ENCODE data around the gene NPTX1. TPM values are rescaled to one million over a fixed set of nuclear protein-coding genes. Genes with fewer than 3 reads are reported as not detected.

Gene NPTX1
- total RNA-seq, 1 donor from 2014 or later = 19.3 TPM

DNA sequence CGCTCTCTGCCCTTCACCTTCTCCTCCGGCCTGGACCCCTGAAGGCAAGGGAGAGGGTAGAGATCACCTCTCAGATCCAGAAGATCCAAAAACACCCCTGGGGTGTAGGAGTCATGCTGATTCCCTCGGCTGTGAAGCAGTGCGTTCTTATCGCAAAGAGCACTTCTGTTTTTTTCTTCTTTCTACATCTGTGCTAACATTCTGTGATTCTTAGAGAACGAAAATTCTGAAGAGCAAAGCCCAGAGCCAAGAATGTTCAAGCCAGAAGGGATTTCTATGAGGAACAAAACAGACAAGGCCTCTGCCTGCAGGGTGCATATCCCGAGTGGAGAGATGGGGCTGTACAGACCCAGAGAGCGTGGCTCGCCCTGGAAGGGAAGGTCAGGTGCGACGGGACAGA, 17.2 kb downstream of the NPTX1 start:
- DNase-seq = no peak

DNA sequence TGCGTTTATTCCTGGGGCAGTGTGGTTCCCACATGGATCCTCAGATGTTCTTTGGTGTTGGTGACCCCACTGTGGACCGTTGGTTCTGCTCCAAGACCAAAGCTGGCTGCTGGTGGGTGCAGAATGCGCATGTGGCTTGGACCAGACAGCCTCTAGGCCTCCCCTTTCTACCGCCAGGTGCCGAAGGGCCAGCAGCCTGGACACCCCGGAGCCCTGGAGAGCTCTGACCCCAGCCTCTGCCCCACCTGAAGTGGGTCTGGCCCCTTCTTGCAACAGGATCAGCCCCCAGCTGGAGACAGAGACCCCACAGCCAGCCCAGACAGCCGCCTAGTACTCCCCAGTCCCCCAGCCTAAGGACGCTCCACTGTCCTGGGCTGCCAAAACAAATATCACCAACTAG, 18.4 kb downstream of the NPTX1 start:
- no peak for DNase-seq

DNA sequence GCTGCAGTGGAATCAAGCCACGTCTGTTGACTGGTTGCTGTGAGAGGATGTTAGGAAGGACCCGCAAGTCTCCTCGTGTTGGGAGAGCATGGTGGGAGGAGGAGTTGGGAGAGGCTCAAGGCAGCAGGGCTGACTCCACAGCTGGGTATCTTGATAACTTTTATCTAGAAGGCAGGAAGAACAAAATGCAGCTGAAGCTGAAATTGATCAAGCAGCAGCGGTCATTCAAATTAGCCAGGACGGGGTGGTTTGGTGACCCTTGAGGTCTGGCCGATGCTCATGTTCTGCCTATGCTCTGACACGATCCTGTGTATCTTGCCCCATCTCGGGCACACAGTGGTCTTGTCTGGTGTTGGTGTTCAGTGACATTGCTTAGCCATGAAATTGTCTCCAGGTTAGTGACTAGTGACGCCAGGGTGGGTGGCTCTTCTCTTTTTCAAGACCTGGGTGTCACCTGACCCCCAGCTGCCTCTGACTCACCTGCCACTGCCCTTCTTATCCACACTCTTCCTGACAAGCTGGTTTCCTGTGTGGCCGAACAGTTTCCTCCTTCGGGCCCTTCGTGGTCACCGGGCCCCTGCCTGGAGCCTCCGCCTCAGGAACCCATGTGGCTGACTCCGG, 19.1 kb downstream of the NPTX1 start:
- no peak for DNase-seq

DNA sequence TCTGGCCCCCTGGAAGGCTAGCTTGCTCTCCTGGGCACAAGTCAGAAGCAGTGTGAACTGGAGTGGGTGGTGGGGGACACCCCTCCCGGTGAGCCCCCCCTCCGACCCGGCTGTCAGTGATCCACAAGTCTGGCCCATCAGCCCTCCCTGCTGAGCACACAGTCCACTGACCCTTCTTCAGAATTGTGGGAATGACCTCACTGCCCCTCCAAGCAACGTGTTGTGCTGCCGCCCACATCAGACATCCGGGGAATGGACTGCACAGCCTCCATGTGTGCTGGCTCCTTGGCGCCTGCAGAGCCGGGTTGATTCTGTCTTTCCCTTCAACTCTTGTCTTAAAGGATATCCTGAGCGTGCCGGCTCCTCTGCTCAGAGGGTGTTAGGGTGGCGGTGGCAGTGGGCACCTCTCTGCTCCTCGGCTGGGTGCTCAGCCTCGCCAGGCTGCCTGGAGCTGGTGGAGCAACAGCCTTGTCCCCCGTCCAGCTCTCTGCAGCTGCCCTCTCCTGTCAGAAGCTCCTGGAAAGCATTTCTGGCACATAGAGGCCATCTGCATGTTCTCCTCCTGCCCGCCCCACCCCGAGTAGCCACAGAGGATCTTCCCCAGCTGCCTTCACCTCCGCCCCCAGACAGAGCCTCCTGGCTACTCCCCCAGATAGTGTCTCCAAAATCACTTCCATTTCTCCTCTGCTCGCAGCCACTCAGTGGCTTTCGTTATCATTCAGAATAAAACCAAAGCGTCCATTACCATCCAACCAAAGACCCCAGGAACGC, 19.8 kb downstream of the NPTX1 start:
- DNase-seq = peak; percentile 32

DNA sequence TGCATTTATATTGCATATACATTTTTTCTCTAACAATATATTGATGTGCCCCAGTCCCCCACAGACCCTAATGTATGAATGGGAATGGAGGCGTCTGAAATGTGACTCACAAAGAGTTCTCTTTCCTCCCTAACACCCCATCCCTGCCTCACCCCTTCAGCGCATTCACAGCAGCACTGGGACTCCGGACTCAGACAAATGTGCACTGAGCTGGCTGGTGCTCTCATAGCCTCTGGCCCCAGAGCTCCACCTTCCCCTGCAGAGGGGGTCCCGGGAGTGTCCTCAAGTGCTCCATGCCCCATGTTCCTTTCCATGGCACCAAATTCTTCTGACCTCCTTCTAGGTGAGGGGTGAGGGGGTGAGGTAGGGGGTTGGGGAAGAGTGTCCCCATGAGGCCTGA, 20.6 kb downstream of the NPTX1 start:
- DNase-seq = no peak

DNA sequence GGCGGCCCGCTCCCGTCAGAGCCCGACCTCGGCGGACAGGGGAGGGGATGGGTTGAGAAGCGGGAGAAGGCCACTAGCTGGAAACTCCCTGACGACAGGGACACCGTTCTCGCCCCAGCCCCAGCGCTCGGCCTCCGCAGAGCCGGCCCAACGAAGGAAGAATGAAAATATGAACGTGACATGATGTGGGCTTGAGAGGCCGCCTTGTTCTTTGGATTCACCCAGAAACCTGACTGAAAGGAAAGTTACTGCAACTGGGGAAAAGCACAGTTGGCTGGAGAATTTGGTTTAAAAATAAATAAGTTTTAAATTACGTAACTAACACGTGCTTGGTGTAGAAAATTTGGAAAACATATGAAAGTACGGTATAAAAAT, 21.1 kb downstream of the NPTX1 start:
- no peak for DNase-seq

DNA sequence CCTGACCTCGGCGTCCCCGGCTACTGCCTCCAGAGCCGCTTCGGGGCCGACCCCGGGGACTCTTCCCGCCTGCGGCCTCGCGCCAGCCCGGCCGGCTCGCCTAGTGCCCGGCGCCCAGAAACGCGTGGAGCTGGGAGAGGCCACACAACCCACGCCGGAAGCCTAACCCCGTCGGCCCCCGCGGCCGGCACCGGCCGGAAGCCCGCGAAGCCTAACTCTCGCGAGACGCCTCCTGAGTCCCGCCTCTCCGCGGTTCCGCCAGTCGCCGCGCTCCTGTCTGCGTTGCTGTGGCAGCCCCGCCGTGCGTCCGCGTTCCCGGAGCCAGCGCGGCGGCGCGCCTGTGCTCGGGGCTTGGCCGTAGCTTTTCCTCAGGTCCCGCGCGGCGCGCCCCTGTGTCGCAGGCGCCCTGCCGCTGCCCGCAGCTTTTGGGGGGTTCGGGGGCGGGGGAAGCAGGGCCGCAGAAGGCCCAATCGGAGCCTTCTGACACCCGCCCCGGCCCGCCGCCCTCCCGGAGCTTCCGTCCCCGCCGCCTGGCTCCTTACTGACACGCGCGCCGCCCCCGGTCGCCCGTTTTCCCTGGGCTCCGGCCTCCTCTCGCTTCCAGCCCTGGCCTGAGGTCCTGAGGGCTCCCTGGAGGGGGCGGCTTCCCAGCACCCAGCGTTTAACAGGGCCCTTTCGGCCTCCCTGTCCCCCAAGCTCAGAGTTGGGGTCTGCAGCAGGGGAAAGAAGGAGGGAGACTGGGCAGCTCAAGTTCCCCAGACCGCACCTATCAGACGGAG, 21.7 kb downstream of the NPTX1 start:
- peak; percentile 95 for DNase-seq

DNA sequence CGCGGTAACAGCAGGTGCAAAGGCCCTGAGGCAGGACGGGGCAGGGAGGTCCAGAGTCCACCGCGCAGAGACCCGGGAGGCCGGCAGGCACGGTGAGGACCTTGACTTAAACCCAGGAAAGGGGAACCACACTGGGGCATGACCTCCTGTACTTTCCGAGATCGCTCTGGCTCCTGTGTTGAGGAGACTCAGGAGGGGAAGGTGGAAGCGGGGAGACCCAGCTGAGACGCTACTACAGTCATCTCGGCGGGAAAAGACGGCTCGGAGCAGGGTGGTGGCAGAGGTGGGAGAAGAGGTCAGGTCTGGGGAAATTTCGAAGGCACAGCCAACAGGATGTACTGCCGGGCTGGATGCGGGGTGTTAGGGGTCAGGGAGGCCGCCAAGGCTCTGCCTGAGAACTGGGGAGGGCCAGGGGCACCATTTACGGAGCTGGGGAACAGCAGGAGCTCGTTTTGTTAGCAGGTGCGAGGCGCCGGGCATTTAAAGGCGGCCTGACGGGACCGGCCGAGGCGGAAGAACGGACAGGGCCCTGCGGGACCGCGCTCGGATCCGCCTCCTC, 22.3 kb downstream of the NPTX1 start:
- no peak for DNase-seq

DNA sequence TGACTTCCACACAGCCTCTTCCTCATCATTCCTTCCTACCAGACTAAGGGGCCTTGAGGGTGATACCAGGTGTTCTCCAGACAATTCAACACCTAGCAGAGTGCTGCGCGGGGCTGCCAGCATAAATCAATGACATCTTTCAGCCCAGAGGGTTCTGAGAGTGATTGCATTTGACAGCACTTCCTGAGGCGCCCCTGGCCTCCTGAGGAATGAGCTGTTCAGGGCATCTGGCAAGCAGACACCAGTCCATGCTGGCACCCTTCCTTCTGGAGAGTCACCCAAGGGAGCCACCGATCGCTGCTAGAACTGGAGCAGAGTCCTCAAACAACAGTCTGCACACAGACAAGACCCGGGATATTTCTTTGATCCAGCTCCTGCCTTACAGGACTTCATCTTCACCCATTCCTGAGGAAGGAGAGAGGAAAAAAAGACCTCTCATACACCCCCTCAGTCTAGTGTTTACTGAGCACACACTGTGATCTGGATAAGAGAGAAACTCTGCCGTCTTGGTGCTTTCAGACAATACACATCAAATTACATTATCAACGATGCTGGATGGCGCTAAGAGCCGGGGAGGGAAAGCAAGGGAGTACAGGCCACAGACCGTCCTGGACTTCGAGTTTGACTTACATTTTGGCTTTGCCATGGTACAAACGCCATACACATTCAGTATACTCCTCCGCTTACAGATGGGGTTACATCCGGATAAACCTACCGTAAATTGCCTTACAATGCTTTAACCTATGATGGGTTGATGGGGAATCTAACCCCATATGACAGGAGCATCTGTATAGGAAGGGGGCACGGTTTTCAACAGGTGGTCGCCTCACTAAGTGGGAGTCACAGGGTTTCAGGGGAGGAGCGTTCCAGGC, 23.0 kb downstream of the NPTX1 start:
- no peak for DNase-seq

DNA sequence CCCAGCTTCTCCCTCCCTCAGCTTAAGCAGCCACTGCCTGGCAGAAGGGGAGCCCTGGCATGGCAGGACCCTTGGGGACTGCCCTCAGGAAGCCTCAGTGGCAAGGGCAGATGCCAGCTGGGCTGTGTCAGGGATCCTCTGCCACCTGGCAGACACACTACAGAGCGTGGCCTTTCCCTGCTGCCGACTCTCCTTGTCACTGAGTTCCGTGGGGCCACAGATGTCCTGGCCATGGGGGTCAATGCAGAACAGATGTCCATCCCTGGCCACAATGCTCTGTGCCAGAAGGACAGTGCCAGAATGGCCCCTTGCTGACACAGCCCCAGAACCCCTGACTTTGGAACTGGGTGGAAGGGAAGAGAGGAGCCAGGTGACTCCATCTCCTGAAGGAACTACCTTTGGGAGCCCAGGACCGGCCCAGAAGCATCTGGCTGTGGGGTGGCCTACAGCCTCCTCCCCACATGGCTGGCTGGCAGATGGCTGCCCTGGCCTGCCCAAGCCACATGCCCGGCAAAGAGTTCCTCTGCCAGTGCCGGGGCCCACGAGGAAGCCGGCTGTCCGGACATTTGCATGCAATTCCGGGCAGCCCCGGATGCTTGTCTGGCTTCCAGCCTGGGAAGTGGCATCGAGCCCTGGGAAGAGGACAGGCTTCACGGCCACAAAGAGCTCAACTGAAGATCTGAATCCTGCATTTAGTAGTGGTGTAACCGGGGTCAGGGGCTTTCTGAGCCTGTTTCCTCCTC, 24.1 kb downstream of the NPTX1 start:
- DNase-seq = no peak

DNA sequence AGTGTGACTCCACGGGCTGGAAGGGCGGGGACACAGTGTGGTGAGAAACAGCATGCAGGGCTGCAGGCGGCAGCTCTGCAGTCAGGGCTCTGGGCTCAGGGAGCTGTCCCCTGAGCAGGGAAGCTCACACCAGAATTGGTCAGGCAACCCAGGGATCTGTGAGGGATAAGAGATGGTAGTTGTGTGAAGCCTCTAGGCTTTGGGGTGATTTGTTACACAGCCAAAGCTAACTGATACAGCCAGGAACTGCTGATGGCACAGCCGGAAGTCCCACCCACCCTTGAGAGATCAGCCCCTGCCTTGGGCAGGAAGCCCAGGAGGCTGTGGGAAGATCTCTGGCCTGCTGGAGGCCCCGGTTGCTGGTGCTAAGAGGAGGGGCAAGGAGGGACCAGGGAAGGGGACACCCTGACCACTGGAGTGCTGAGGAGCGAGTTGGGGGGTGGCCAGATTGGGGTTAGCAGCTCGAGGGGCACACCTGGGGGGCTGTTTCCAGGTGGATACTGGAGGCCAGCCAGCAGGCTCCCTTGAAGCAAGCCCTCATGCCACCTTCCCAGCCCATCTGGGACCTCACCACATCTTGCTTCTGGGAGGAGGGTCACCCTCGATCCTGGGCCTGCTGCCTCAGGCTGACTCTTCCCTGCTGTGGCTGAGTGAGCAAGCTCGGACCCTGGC, 25.2 kb downstream of the NPTX1 start:
- DNase-seq = no peak

DNA sequence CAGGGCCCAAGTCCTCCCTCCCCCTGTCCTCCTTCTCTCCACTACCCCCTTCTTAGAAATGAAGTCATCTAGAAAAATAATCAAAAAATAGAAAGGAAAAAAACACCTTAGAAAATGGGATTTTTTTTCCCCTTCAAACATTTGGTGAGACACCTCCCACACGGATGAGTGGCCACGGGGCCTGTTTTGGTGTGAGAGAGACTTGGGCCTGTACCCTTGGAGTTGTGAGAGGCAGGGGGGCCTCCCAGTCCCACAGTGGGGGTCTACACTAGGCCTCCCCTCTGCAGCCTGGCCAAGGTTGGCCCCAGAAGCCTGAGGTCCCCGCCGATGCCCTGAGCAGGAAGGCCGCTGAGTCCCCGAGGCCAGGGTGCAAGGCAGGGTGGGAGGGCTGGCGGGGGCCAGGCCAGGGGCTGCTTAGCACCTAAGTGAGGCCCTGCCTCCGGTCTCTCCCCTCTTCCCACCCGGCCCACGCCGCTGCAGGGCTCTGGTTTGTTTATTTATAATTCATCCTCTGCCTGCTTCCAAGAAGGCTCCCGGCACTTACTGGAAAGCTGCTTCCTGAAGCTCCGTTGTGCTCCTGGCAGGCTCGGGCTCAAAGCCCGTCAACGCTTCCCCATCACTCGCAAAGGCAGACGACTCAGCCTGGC, 26.4 kb downstream of the NPTX1 start:
- peak; percentile 69 for DNase-seq

DNA sequence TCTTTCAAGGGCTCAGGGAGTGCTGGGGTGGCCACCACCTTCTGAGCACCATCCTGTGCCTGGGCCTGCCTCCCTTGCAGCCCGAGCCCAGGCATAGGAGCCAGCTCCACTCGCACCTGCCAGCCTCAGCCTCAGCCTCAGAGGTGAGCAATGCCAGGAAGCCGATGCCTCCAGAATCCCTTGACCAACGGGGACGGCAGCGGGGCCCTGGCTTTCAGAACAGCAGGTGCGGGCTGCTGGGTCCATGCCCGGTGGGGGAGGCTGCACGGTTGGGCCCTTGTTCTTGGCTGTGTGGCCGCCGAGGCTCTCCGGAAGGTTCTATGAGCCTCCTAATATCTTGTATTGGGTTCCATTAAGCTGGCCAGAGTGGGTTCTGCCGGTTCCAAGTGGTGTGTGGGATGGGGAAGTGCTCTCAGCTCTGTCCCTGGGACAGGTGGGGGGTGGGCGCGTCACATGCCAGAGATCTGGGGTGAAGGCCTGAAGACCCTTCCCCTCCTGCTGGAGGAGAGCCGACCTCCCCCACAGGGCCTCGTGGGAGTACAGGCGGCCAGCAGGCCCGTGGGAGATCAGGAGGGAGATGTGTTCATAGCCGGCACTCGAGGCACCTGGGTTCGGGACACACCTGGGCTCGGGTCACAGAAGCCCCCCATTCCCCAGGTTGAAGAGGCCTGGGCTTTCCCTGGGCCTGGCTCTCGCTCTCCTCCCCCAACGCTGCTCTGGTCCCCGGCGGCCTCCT, 27.0 kb downstream of the NPTX1 start:
- DNase-seq = no peak

DNA sequence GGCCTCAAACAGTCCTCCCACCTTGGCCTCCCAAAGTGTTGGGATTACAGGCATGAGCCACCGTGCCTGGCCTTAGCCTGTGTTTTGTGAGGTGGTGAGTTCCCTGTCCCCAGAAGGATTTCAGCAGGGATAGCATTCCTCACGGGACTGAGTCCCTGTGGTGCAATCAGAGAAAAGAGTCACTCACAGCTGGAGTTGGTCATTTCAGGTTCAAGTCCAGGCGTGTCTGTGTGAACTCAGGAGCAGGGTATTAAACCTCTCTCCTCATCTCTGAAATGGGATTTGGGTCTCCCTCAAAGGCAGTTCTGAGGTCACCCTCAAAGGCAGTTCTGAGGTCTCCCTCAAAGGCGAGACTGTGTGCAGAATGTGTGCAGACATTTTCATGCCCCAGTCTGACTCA, 28.6 kb downstream of the NPTX1 start:
- no peak for DNase-seq

DNA sequence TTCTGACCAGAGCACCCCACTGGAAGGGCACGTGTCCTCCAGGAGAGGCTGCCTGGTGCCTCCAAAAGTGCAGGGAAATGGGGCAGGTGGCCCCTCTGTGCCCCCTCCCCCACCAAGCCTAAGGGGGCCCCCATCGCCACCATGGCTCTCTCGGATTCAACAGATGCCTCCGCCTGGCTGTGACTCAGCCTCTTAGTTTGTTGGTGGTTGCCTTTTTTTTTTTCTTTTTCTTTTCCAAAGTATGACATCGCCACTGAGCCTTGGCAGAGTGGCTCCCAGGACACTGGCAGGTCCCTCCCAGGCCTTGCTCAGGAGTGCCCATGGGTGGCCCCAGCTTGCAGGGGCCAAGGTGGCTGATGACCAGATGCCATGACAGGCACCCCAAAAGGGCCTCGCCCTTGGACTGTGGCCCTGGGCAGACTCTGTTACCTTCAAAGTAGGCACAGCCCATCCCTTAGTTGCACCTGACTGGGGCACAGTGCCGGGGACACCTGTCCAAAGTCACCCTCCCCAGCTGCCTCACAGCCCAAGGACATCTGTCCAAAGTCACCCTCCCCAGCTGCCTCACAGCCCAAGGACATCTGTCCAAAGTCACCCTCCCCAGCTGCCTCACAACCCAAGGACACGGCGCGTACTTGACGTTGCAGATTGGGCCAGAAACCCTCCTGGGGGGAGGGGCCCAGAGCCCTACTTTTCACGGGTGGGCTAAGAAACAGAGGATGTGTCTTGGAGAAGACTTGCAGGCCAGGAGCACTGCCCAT, 29.6 kb downstream of the NPTX1 start:
- no peak for DNase-seq

DNA sequence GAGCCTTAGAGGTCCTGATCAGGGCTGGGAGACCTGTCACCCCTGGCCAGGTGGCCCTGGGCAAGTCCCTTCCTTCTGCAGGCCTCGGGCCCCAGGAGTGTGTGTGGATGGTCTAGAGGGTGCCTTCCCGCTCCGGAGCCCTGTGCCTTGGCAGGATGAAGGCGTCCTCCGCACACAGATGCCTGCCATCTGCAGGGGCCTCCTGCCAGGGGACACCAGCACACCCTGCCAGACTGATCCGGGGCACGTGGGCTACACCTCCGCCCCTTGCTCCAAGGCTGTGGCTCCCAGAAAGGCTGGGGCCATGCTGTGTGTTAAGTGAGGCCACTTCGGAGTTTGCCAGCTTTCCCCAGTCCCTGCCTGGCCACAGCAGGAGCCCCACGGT, 30.7 kb downstream of the NPTX1 start:
- peak; percentile 37 for DNase-seq

DNA sequence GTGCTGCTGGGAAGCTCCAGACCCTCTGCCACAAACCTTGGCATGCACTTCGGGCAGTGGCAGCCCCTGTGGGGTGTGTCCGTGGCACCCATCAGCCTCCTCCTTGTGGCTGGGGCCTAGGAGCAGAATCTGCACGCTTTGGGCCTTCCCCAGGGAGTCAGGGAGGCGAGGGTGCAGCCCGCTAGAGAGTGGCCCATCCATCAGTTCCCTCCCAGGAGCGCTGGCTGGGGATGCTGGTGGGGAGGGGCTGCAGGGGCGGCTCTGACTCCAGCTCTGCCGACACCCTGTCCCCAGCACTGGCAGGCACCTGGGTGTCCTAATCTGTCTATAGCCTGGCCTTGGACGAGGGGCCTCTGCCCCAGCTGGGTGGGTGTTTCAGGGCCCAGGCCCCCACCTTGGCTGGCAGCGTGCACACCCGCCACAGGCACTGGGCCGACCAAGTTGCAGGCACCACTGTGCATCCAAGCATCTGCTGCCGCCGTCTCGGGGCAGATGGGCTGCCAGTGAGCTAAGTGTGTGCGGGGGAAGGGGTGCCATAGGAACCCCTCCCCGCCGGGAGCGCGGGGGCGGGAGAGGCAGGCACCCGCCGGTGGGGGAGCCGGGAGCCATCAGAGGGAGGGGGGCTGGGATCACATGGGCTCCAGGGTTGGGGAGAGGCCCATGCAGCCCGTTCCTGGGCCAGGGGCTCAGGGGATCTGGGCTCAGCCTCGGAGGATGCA, 31.2 kb downstream of the NPTX1 start:
- DNase-seq = peak; percentile 71

DNA sequence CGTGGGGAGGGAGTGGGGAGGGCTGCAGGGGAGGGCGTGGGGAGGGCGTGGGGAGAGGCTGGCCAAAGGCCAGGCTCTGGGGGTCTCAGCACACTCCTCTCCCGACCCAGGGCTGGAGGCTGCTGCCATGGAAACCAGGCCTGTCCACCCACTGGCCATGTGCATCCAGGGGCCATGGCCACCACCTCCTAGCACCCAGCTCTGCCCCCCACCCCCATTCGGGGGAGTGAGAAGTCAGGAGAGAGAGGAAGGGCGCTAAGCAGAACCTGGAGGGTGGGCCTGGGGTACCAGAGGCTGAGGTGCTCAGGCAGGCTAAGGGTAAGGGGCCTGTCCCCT, 31.8 kb downstream of the NPTX1 start:
- no peak for DNase-seq

Measured in occipital lobe (tissue), 2 donors.